DMS114 treated with DMSO at 0.1 percent for 48 hours (cell line): Measurements from ENCODE around the gene DGKA.
"Not testable (repeated sequence)": the region's sequence is repeated elsewhere in the genome, so short reads cannot be mapped to it uniquely, and the experiment has no call there.

Experiments
- DNase-seq: peaks from one replicate; lab custom pipeline; 2025; ENCODE audit not compliant: unreplicated experiment; lab: John Stamatoyannopoulos, UW

The DGKA gene

DNA sequence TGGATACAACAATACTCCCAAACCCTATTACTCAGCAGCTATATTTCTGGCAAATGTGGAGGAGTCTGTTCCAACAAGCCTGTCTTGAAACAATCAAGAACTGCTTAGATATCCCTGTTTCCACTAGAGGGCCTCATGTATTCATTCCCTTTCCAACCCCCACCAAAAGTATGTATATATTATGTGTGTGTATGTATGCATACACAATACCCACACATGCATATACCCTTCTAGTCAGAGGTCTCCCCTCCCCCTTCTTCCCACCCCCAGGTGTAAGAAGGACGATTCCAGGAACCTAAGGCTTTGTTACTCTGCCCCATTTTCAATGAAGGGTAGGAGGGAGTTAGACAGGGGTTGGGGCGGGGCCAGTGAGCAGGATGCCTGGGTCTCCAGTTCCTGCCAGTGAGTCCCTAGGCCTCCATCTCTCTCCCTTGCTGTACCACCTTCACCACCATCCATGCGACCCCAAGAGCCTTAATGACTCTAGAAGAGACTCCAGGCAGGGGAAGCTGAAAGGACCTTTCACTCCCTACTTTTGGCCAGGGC is at the start of gene DGKA:
DGKA (plus strand) TSS at position 392 of the 546 bp plus-strand sequence. CDS start 5,342 bp downstream, outside the sequence.
- peak; percentile 78 for DNase-seq

DNA sequence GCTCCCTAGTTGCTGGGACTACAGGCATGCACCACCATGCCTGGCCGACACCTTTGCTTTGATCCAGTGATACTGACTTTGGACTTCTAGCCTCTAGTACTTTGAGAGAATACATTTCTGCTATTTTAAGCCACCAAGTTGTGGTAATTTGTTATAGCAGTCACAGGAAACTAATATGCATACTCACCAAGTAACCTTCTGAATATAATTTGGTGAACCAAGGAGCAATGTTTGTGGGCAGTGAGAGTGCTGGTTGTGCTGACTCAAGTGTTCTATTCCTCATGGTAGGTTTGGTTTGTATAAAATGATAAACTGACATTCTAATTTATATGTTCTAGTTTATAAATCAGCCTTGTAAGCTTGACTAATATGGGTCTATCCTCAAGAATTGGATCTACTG is 45.8 kb upstream of the DGKA start:
- DNase-seq = no peak

DNA sequence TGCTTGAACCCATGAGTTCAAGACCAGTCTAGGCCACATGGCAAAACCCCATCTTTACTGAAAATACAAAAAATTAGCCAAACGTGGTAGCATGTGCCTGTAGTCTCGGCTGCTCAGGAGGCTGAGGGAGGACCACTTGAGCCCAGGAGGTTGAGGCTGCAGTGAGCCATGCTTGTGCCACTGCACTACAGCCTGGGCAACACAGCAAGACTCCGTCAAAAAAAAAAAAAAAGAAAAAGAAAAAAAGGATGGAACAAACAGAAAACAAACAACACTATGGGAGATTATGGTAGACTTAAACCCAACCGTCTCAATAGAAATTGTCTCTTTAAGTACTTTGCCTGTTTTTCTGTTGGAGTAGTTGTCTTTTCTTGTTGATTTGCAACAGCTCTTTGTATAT is 39.7 kb upstream of the DGKA start:
- no peak for DNase-seq

DNA sequence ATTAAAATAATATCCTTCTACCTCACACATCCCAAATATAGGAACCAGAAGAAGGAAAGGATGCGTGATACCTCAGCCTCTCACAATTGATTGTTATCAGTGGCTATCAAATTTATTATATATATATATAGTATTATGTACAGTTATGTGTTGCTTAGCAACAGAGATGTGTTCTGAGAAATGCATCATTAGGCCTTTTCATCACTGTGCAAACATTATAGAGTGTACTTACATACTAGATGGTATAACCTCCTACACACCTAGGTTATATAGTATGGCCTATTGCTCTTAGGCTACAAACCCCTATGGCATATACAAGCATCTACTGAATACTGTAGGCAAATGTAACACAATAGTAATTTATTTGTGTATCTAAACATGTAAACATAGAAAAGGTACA is 37.2 kb upstream of the DGKA start:
- DNase-seq = no peak

DNA sequence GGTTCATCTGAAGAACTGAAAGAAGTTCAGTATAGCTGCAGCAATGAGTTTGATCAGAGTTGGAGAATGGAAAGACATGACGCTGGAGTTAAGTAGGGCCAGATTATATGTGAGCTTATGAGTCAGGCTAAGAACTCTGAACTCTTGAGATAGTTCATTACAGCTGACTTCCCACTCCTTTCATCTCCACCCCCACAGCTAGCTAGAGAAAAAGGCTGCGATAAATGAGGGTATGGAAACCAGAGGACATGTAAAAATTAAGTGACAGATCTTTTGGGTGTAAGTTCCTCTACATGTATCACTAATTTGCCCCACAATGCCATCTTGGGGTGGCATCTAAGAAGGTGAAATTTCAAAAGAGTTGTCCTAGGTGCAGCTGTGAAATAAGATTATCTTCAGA is 31.9 kb upstream of the DGKA start:
- no peak for DNase-seq

DNA sequence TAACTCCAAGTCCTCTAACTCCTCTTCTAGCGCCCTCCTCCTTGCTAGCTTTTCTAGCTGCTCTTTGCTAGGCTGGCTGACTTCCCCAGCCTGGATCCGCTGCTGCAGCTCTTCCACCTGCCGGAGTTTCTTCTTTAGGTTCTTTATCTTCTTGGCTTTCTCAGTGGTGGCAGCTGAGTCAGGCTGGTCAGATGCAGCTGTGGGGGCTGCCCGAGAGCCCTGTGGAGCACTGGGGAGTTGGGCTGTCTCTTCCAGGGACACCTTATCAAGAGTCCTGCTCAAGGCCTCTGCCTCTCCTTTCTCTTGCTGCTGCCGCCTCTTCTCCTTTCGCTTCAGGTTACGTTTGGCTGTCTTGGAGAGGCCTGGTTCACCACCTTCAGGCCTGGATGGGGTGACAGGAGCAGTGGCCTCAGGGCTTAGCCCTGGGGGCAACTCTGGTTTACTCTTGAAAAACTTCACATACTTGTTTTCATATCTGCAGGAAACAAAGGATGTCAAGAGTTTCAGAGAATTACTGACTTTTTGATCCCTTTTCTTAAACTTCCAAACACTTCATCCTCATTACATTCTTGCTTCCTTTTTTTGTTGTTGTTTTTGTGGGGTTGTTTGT is 29.0 kb upstream of the DGKA start:
- DNase-seq = no peak

DNA sequence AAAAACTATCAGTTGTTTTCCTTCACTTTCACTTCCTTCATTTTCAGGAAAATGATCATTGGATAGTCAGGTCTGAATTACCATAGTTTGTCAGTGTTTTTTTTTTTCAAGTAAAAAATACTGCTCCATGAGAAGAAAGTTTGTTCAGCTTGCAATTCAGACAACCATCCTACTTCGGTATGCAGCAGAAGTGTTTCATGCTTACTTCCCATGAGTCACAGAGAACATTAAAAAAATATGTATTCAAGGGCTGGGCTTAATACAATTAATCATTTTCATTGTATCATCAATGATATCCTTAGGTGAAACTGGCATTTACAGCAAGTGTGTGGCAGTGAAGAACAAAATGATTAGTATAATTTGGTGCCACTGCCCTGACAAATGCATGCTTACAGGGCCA is 24.9 kb upstream of the DGKA start:
- no peak for DNase-seq

DNA sequence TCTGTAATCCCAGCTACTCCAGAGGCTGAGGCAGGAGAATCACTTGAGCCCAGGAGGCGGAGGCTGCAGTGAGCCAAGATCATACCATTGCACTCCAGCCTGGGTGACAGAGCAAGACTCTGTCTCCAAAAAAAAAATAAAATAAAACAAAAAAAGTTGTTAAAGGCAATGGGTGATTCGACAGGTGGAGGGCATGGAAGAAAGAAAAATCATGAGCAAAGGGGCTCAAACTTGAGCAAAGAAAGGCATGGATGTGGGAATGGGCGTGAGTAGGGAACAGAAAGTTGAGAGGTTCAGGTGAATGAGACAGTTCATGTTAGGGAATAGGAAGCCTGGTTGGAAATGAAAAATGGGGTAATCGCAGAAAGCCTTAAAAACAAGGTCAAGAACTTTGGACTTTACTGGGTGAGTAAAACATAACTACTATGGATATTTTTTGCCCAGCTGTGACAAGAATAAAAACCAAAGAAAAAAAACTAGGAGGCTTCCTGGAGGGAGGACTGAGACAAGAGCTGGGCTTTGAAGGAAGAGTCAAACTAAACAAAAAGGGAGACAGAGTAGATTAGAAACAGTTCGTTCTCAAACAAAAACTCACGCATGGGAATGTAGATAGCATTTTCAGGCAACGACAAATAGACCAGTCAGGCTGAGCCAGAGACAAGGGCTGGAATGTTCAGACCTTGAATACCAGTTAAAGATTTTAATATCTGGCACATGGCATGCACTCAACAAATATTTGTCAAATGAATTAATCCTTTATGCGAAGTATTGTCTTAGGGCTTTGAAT is 22.0 kb upstream of the DGKA start:
- DNase-seq = no peak

DNA sequence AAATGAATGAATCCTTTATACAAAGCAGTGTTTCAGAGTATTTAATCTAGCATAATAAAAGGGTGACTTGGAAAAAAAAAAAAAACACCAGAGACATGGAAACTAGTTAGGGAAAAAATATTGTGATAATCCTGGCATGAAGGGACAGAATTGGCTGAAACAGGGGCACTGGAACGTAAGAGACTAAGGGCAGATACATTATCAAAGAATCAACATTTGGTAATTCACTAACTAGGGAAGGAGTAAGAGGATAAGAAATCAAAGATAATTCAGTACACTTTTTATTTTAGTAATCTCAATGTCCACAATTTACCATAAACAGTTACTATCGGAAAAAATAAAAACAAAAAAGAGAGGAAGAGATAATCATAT is 21.5 kb upstream of the DGKA start:
- no peak for DNase-seq

DNA sequence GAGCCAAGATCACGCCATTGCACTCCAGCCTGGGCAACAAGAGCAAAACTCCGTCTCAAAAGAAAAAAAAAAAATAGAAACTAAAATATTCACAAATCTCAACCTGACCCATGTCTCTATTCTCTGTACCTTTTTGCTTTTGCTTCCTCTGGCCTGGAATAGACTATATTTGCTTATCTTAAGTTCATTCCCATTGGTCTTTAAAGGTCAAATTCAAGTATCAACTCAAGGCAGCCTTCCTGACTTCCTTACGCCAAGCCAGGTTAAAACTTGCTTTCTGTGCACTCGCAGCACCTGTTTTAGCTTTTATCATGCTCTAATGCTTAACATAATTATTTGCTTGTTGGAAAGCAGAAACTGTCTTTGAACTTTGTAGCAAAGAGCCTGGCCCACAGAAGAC is 18.1 kb upstream of the DGKA start:
- DNase-seq = no peak

DNA sequence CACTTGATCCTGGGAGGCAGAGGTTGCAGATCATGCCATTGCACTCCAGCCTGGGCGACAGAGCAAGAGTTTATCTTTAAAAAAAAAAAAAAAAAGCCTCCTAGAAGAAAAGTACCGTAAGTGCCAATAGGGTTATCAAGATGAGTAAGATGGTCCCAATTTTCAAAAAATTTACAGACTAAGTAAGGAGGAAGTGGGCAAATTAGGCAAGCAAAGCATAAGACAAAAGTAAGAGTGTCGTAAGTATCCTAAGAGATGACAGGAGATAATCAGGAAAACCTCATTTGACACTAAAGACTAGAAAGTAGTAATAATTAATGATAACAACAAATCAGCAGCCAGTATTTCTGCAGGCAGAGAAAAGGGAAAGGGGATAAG is 15.5 kb upstream of the DGKA start:
- DNase-seq = no peak

DNA sequence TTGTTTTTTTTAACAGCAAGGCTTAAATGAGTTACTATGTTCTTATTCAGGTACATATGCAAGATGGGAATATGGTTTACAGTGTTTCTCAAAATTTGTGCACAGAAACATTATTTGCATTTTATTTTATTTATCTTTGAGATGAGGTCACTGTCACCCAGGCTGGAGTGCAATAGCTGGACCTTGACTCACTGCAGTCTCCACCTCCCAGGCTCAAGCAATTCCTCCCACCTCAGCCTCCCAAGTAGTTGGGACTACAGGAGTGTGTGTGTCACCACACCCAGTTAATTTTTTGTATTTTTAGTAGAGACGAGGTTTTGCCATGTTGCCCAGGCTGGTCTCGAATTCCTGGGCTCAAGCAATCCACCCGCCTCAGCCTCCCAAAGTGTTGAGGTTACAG is 11.9 kb upstream of the DGKA start:
- DNase-seq = not testable (repeated sequence)

DNA sequence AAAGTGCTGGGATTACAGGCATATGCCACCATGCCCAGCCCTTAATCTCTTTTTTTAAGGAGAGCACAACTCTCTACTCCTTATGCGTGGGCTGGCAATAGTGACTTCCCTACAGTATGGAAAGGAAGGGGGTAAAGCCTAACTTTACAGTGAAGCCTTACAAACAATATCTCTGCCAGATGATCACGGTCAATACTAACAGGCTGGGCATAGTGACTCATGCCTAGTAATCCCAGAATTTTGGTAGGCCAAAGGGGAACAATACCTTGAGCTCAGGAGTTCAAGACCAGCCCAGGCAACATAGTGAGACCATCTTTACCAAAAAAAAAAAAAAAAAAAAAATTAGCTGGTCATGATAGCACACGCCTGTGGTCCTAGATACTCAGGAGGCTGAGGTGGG is 8.8 kb upstream of the DGKA start:
- DNase-seq = no peak

DNA sequence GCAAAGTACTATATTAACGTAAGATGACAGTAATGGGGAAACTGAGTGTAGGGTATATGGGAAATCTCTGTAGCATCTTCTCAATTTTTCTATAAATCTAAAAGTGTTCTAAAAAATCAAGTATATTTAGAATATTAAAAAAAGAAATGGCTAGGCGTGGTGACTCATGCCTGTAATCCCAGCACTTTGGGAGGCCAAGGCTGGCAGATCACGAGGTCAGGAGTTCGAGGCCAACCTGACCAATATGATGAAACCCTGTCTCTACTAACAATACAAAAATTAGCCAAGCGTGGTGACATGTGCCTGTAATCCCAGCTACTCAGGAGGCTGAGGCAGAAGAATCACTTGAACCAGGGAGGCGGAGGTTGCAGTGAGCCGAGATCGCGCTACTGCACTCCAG is 7.3 kb upstream of the DGKA start:
- DNase-seq = not testable (repeated sequence)

DNA sequence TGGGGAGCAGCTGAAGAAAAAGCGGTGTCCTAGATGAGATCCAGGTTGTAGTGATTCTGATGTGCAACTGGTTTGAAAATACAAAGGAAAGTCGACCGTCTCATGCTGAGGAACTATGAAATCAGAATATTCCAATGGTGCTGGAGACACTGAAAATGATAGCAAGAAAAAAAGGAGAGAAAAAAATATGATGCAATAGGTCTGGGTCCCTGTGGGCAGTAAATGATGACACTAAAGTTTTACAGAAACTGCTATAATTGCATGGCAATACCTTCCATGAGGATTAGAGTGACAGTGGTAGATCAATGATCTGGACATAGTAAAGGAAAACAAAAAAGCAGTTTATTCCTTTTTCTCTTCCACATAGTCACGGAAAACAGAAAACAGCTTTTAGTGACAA is 5.6 kb upstream of the DGKA start:
- DNase-seq = no peak

DNA sequence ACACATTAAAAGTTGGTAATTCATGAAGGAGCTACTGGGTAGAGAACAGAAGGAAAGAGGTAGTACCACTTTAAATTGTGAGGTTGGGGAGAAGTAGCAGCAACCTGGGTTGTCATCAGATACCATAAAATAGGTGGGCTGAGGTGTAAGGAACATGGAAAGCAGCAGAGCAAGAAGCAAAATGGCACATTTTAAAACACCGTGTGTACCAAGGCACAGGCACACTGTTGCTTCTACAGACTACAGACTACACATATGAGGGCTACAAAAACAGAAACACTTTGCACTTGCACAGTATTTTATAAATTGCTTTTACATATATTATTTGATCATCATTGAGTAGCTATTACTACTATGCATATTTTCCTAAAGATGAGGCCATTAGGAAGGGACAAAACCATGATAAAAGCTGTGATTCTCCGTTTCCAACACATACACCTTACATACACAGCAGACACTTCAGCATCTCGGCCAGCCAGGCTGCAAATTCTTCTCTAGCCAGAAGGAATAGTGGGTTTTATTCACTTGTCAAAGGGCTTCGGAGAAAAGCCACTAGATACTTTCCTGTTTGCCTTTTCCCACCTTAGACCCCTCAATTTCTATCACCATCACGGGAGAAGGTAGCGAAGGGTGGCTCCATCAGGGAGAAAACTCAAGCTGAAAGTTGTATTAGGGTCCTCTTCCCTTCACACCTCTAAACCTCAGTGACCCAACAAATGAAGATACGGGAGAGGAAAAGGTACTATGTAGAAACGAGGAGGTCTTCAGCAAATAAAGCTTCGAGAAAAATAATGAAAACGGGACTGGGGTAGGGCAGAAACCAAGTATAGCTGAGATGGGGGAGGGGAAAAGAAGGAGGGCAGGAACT is 4.9 kb upstream of the DGKA start:
- no peak for DNase-seq

DNA sequence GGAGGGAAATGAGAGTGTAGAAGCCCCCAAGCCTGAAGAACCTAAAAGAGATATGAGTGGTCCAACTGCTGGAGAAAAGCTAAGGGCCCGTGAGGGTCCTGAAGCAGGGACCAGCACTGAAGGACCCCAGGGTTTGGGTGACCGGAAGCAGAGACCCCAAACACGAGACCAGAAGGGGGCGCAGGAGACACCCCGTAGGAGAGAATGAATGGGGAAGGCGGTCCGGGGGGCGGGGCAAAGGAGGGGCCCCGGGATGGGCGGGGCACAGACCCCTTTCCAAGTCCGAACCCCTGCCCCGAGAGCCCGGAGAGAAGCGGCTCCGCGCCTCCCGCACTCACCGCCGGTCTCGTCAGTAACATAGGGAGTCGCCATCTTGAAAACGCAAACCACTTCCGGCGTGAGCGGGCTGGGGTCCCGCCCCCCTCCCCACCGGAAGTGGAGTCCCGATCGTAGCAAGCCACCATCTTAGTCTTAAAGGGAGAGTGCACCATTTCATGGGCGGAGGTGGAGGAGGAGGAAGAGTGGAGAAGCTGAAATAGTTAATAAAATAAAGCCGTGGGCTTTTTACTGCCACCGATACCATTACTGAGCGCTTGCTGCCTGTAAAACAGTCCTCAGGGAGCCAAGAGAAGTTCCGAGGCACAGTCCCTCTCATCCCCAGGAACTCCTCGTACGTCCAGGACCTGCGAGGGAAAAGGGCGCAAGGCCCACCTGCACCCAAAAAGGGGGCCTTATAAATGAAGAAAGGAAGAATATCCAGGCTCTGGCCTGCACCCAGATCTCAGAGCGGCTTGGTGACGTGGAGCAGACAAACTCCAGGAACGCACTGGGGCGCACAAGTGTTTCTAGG is 4.0 kb upstream of the DGKA start:
- DNase-seq = peak; percentile 92

DNA sequence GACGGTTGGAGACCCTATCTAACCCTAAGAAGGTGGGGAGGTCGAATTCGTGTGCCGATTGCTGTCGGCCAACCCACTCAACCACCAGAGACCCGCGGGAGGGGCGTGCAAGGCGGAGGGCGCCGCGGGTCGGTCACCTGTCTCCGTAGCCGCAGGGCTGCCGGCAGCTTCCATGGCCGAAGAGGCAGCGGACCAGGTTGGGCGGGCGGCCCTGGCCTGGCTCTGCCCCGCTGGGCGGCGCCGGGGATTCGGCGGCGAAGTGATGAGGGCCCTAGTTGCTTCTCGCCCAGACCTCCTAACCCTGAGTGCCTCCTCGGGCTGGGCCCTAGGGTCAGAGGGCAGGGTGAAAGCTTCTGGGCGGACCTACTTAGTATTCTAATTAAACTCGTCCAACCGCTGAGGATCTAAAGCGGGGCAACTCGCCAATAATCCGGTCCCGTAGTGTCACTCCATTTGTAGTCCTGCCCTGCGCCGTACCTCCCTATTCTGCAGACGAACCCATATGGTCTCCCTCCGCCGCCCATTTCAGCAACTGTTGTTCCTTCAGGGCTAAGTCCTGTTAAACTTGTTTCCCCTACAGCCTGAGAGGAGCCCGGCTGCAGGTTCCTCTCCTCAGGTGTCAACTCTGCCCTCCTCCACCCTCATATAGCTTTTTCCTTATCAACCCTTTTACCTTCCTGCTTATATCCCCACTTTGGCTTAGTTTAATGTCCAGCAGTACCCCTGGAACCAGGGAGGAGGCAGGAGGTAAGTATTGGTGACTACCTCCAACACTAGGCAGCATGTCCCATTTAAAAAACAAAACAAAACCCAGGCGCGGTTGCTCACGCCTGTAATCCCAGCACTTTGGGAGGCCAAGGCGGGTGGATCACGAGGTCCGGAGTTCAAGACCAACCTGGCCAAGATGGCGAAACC is 3.1 kb upstream of the DGKA start, which contains the start of gene PYM1:
PYM1 (minus strand) TSS at position 307 of the 915 bp plus-strand sequence; CDS start at position 174, 133 bp downstream.
- DNase-seq = peak; percentile 38

DNA sequence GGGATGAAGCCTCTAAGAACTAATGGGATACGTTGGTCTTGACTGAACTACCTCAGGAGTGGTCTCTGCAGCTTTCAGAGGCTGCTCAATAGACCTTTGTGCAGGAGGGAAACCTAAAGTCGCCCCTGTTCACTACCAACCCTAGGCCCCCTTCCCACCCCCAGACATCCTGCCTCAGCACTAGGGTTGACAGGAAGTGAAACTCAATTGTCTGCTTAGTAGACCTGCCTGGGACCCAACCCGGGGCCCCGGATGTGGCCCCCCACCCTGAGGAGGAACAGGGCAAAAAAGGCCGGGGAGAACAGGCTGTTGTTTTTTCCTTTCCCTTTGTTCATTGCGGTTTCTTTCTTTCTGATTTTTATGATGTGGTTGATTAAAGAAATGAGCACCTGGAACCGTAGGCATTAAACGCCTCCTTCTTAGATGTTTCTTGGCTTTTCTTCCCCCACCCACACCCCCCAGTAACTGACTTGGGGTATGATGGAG is 1.6 kb upstream of the DGKA start:
- DNase-seq = no peak
